SK-N-MC (cell line): ENCODE measurements around the gene LDLRAP1.
A peak's percentile ranks its signal among the peaks of the same experiment; 100 is the strongest.

ENCODE experiments used
- DNase-seq: peaks from one replicate; pipeline ENCODE4 v3.0.0-alpha.2; 2011; ENCODE audit warnings: low read depth, low spot score
- H3K27ac ChIP-seq: fragments of 200-600 bp; sonication (generic); 2 replicates; pipeline ENCODE4 v1.5.1; 2016; ENCODE audit warnings: mixed run types
- H3K36me3 ChIP-seq: fragments of 200-600 bp; sonication (generic); 2 replicates; pipeline ENCODE4 v1.6.1; 2017; ENCODE audit warnings: antibody characterized with exemption, low read length, mixed read lengths; ENCODE audit not compliant: insufficient read depth
- H3K4me3 ChIP-seq: fragments of 200-600 bp; sonication (generic); 2 replicates; pipeline ENCODE4 v1.5.1; 2016
- H3K9ac ChIP-seq: fragments of 200-600 bp; sonication (generic); 2 replicates; pipeline ENCODE4 v1.8.0; 2017; ENCODE audit warnings: mixed run types, mixed read lengths; ENCODE audit not compliant: insufficient read length
- H3K9me3 ChIP-seq: fragments of 200-600 bp; sonication (generic); 2 replicates; pipeline ENCODE4 v1.6.1; 2017; ENCODE audit warnings: low read depth, mild to moderate bottlenecking, antibody characterized with exemption, low read length, moderate library complexity, mixed read lengths
- EZH2 ChIP-seq: fragments of 200-600 bp; sonication (generic); IDR thresholded peaks from one replicate; pipeline ENCODE4 v1.6.1; 2017; ENCODE audit warnings: antibody characterized with exemption
- FOXP2 ChIP-seq: optimal IDR thresholded peaks from 2 replicates; pipeline ENCODE3; 2011; ENCODE audit warnings: mild to moderate bottlenecking, moderate library complexity; ENCODE audit not compliant: insufficient read depth; ENCODE audit errors: extremely low read length, control extremely low read depth
- POLR2AphosphoS5 ChIP-seq: IDR thresholded peaks from 2 replicates; pipeline ENCODE4 v1.6.1; 2012; ENCODE audit warnings: mild to moderate bottlenecking, low read depth, low read length, borderline replicate concordance

LDLRAP1 gene

GRCh38 chr1:25543425-25544242 is at the start of gene LDLRAP1:
TSS of gene LDLRAP1 (plus strand) at chr1:25543606. CDS start at chr1:25543699, 93 bp downstream.
- H3K4me3 ChIP-seq: peak within 1 kb of the TSS; percentile 90
- DNase-seq: no peak
- H3K9ac ChIP-seq: peak within 1 kb of the TSS; percentile 83
- no peaks in the 10 kb centered on the region for H3K9me3 ChIP-seq
- no peak within 1 kb of the TSS for H3K27ac ChIP-seq
- TF ChIP-seq POLR2AphosphoS5: peak; percentile 24; the same call in 1 of the 2 replicates
- TF ChIP-seq FOXP2: no peak
- no peak for TF ChIP-seq EZH2
- H3K36me3 ChIP-seq: no peaks in the 10 kb centered on the region

- H3K9ac ChIP-seq: no peak overlapping the region
- peaks cover 35% of the 10 kb centered on the region for H3K36me3 ChIP-seq
- no peak for DNase-seq
- H3K4me3 ChIP-seq: no peak overlapping the region
- H3K27ac ChIP-seq: no peak overlapping the region
- H3K9me3 ChIP-seq: no peaks in the 10 kb centered on the region
- no peak for TF ChIP-seq EZH2
- TF ChIP-seq POLR2AphosphoS5: no peak
- no peak for TF ChIP-seq FOXP2
Measured at GRCh38 chr1:25494952-25495351, 48.5 kb upstream of the LDLRAP1 start.

GRCh38 chr1:25500694-25501093 is 42.7 kb upstream of the LDLRAP1 start:
- DNase-seq: no peak
- TF ChIP-seq FOXP2 (no peak), POLR2AphosphoS5 (no peak), EZH2 (no peak)
- H3K9me3 ChIP-seq: no peaks in the 10 kb centered on the region
- H3K27ac ChIP-seq: no peak overlapping the region
- no peak overlapping the region for H3K9ac ChIP-seq
- peaks cover 7% of the 10 kb centered on the region for H3K36me3 ChIP-seq
- no peak overlapping the region for H3K4me3 ChIP-seq

GRCh38 chr1:25501235-25502058 is 42.0 kb upstream of the LDLRAP1 start:
- Histone ChIP-seq H3K9ac (no peak overlapping the region), H3K36me3 (peaks cover 7% of the 10 kb centered on the region), H3K9me3 (no peaks in the 10 kb centered on the region), H3K27ac (no peak overlapping the region), H3K4me3 (no peak overlapping the region)
- TF ChIP-seq POLR2AphosphoS5: no peak
- TF ChIP-seq FOXP2: no peak
- no peak for TF ChIP-seq EZH2
- DNase-seq: no peak

GRCh38 chr1:25502957-25503356 is 40.4 kb upstream of the LDLRAP1 start:
- Histone ChIP-seq H3K4me3 (no peak overlapping the region), H3K9ac (no peak overlapping the region), H3K9me3 (no peaks in the 10 kb centered on the region), H3K36me3 (peaks cover 2% of the 10 kb centered on the region), H3K27ac (no peak overlapping the region)
- no peak for DNase-seq
- TF ChIP-seq EZH2 (no peak), POLR2AphosphoS5 (no peak), FOXP2 (no peak)

- no peaks in the 10 kb centered on the region for H3K9me3 ChIP-seq
- no peak for DNase-seq
- no peaks in the 10 kb centered on the region for H3K36me3 ChIP-seq
- no peak for TF ChIP-seq EZH2
- no peak for TF ChIP-seq FOXP2
- no peak for TF ChIP-seq POLR2AphosphoS5
- H3K27ac ChIP-seq: no peak overlapping the region
- H3K4me3 ChIP-seq: no peak overlapping the region
- no peak overlapping the region for H3K9ac ChIP-seq
Measured at GRCh38 chr1:25503551-25504426, 39.6 kb upstream of the LDLRAP1 start.

- Histone ChIP-seq H3K27ac (no peak overlapping the region), H3K9me3 (no peaks in the 10 kb centered on the region), H3K4me3 (no peak overlapping the region), H3K36me3 (no peaks in the 10 kb centered on the region), H3K9ac (no peak overlapping the region)
- TF ChIP-seq FOXP2: no peak
- no peak for TF ChIP-seq POLR2AphosphoS5
- no peak for TF ChIP-seq EZH2
- DNase-seq: no peak
Measured at GRCh38 chr1:25504706-25505595, 38.5 kb upstream of the LDLRAP1 start.
